Activated naive CD4-positive, alpha-beta T cell treated with anti-CD3 and anti-CD28 coated beads, Interleukin-2, amount 10 ng/mL, durations not matched to agents 7 days and 5 days (primary cell): Measurements from ENCODE around the gene DGKZ.
A peak's percentile ranks its signal among the peaks of the same experiment; 100 is the strongest.

ENCODE experiments used
- CTCF ChIA-PET: fragments of 350-600 bp; sonication (Branson Sonifier 250); formaldehyde crosslinking; loops from one replicate; lab custom pipeline; 2021; ENCODE audit warnings: antibody characterized with exemption; lab: Charles Lee
- DNase-seq: peaks from one replicate; pipeline ENCODE4 v3.0.0-alpha.2; 2020
- H3K27ac Mint-ChIP-seq: one replicate; pipeline ENCODE4 v1.8.0; 2021; ENCODE audit warnings: mild to moderate bottlenecking, moderate library complexity, mixed read lengths
- H3K27me3 Mint-ChIP-seq: one replicate; pipeline ENCODE4 v1.8.0; 2021; ENCODE audit warnings: mild to moderate bottlenecking, mixed read lengths
- H3K36me3 Mint-ChIP-seq: one replicate; pipeline ENCODE4 v1.8.0; 2021; ENCODE audit warnings: mixed read lengths
- H3K4me1 Mint-ChIP-seq: one replicate; pipeline ENCODE4 v1.8.0; 2021; ENCODE audit warnings: mixed read lengths
- H3K4me3 Mint-ChIP-seq: one replicate; pipeline ENCODE4 v1.8.0; 2021; ENCODE audit warnings: mild to moderate bottlenecking, moderate library complexity, mixed read lengths
- H3K9me3 Mint-ChIP-seq: one replicate; pipeline ENCODE4 v1.8.0; 2021; ENCODE audit warnings: mixed read lengths

The DGKZ gene

GRCh38 chr11:46357483-46357936, 10.2 kb downstream of the DGKZ start:
- no peaks in the 10 kb centered on the region for H3K9me3 Mint-ChIP-seq
- H3K27me3 Mint-ChIP-seq: no peaks in the 10 kb centered on the region
- DNase-seq: no peak
- peaks cover 23% of the 10 kb centered on the region for H3K36me3 Mint-ChIP-seq
- no peak overlapping the region for H3K4me3 Mint-ChIP-seq
- peaks cover 69% of the 10 kb centered on the region for H3K4me1 Mint-ChIP-seq
- no peak overlapping the region for H3K27ac Mint-ChIP-seq
- CTCF ChIA-PET: interaction anchor here (1.0 to 3.3 kb wide), 2 partner anchors 10 to 11 kb away, joined by 3 to 14 read pairs; partner anchors contain the start of gene DGKZ

GRCh38 chr11:46359953-46360352, 12.7 kb downstream of the DGKZ start:
- peaks cover 58% of the 10 kb centered on the region for H3K4me1 Mint-ChIP-seq
- H3K27me3 Mint-ChIP-seq: no peaks in the 10 kb centered on the region
- H3K36me3 Mint-ChIP-seq: peaks cover 18% of the 10 kb centered on the region
- H3K27ac Mint-ChIP-seq: no peak overlapping the region
- DNase-seq: no peak
- no peaks in the 10 kb centered on the region for H3K9me3 Mint-ChIP-seq
- CTCF ChIA-PET: interaction anchor here (1.0 to 11.2 kb wide), 4 partner anchors 9 to 122 kb away, joined by 3 to 255 read pairs (median 5); no protein-coding TSS in a partner anchor
- H3K4me3 Mint-ChIP-seq: no peak overlapping the region

- H3K36me3 Mint-ChIP-seq: peaks cover 17% of the 10 kb centered on the region
- H3K9me3 Mint-ChIP-seq: no peaks in the 10 kb centered on the region
- no peak for DNase-seq
- peak overlapping the region; percentile 73 for H3K4me3 Mint-ChIP-seq
- peaks cover 61% of the 10 kb centered on the region for H3K4me1 Mint-ChIP-seq
- peak overlapping the region; percentile 89 for H3K27ac Mint-ChIP-seq
- CTCF ChIA-PET: interaction anchor here (1.0 to 11.2 kb wide), 5 partner anchors 9 to 195 kb away, joined by 3 to 255 read pairs (median 4); no protein-coding TSS in a partner anchor
- H3K27me3 Mint-ChIP-seq: no peaks in the 10 kb centered on the region
These were observed 13.6 kb downstream of the DGKZ start for GRCh38 chr11:46360878-46361277.

GRCh38 chr11:46361283-46362155, 14.3 kb downstream of the DGKZ start:
- CTCF ChIA-PET: interaction anchor here (1.0 to 11.2 kb wide), 4 partner anchors 10 to 194 kb away, joined by 3 to 255 read pairs (median 5); no protein-coding TSS in a partner anchor
- Mint-ChIP-seq H3K27ac (peak overlapping the region; percentile 89), H3K36me3 (peaks cover 10% of the 10 kb centered on the region), H3K4me3 (peak overlapping the region; percentile 73), H3K9me3 (no peaks in the 10 kb centered on the region), H3K4me1 (peaks cover 56% of the 10 kb centered on the region), H3K27me3 (no peaks in the 10 kb centered on the region)
- DNase-seq: peak; percentile 81

GRCh38 chr11:46362156-46363030, 15.1 kb downstream of the DGKZ start:
- H3K36me3 Mint-ChIP-seq: peaks cover 6% of the 10 kb centered on the region
- CTCF ChIA-PET: interaction anchor here (1.5 to 11.2 kb wide), 3 partner anchors 9 to 21 kb away, joined by 4 to 255 read pairs (median 6); no protein-coding TSS in a partner anchor
- no peaks in the 10 kb centered on the region for H3K9me3 Mint-ChIP-seq
- DNase-seq: no peak
- no peaks in the 10 kb centered on the region for H3K27me3 Mint-ChIP-seq
- H3K4me1 Mint-ChIP-seq: peaks cover 57% of the 10 kb centered on the region
- H3K4me3 Mint-ChIP-seq: peak overlapping the region; percentile 73
- H3K27ac Mint-ChIP-seq: peak overlapping the region; percentile 71

GRCh38 chr11:46363031-46363407, 15.8 kb downstream of the DGKZ start:
- H3K4me1 Mint-ChIP-seq: peaks cover 54% of the 10 kb centered on the region
- H3K27ac Mint-ChIP-seq: peak overlapping the region; percentile 71
- H3K4me3 Mint-ChIP-seq: no peak overlapping the region
- no peaks in the 10 kb centered on the region for H3K9me3 Mint-ChIP-seq
- DNase-seq: no peak
- no peaks in the 10 kb centered on the region for H3K27me3 Mint-ChIP-seq
- CTCF ChIA-PET: interaction anchor here (1.5 to 11.2 kb wide), 2 partner anchors 12 to 21 kb away, joined by 4 to 255 read pairs; no protein-coding TSS in a partner anchor
- peaks cover 8% of the 10 kb centered on the region for H3K36me3 Mint-ChIP-seq

- Mint-ChIP-seq H3K4me1 (peaks cover 52% of the 10 kb centered on the region), H3K27me3 (no peaks in the 10 kb centered on the region), H3K9me3 (no peaks in the 10 kb centered on the region), H3K36me3 (peaks cover 12% of the 10 kb centered on the region), H3K27ac (no peak overlapping the region), H3K4me3 (no peak overlapping the region)
- DNase-seq: no peak
- CTCF ChIA-PET: interaction anchor here (1.5 to 11.2 kb wide), 2 partner anchors 12 to 20 kb away, joined by 4 to 255 read pairs; no protein-coding TSS in a partner anchor
These were observed 16.3 kb downstream of the DGKZ start for GRCh38 chr11:46363455-46364005.

- peaks cover 52% of the 10 kb centered on the region for H3K4me1 Mint-ChIP-seq
- CTCF ChIA-PET: interaction anchor here (11.2 kb wide), 1 partner anchor 13 kb away, joined by 255 read pairs; no protein-coding TSS in a partner anchor
- no peaks in the 10 kb centered on the region for H3K27me3 Mint-ChIP-seq
- no peaks in the 10 kb centered on the region for H3K9me3 Mint-ChIP-seq
- H3K4me3 Mint-ChIP-seq: no peak overlapping the region
- no peak overlapping the region for H3K27ac Mint-ChIP-seq
- peaks cover 14% of the 10 kb centered on the region for H3K36me3 Mint-ChIP-seq
- DNase-seq: no peak
These were observed 16.8 kb downstream of the DGKZ start for GRCh38 chr11:46364056-46364455.

- H3K4me1 Mint-ChIP-seq: peaks cover 56% of the 10 kb centered on the region
- CTCF ChIA-PET: interaction anchor here (1.8 to 11.2 kb wide), 2 partner anchors 13 to 19 kb away, joined by 10 to 255 read pairs; no protein-coding TSS in a partner anchor
- H3K4me3 Mint-ChIP-seq: no peak overlapping the region
- H3K27ac Mint-ChIP-seq: no peak overlapping the region
- H3K36me3 Mint-ChIP-seq: peaks cover 19% of the 10 kb centered on the region
- H3K9me3 Mint-ChIP-seq: no peaks in the 10 kb centered on the region
- H3K27me3 Mint-ChIP-seq: no peaks in the 10 kb centered on the region
- no peak for DNase-seq
These were observed 17.5 kb downstream of the DGKZ start for GRCh38 chr11:46364791-46365190.

GRCh38 chr11:46366260-46366659, 19.0 kb downstream of the DGKZ start:
- H3K9me3 Mint-ChIP-seq: no peaks in the 10 kb centered on the region
- CTCF ChIA-PET: interaction anchor here (0.6 to 11.2 kb wide), 5 partner anchors 9 to 250 kb away, joined by 3 to 255 read pairs (median 5); no protein-coding TSS in a partner anchor
- H3K27ac Mint-ChIP-seq: no peak overlapping the region
- H3K4me1 Mint-ChIP-seq: peaks cover 45% of the 10 kb centered on the region
- H3K27me3 Mint-ChIP-seq: no peaks in the 10 kb centered on the region
- H3K36me3 Mint-ChIP-seq: peaks cover 27% of the 10 kb centered on the region
- no peak for DNase-seq
- H3K4me3 Mint-ChIP-seq: no peak overlapping the region

- Mint-ChIP-seq H3K4me1 (peaks cover 40% of the 10 kb centered on the region), H3K27me3 (no peaks in the 10 kb centered on the region), H3K27ac (no peak overlapping the region), H3K4me3 (no peak overlapping the region), H3K36me3 (peaks cover 29% of the 10 kb centered on the region), H3K9me3 (no peaks in the 10 kb centered on the region)
- no peak for DNase-seq
- CTCF ChIA-PET: interaction anchor here (0.6 to 11.2 kb wide), 5 partner anchors 9 to 250 kb away, joined by 3 to 255 read pairs (median 5); no protein-coding TSS in a partner anchor
These were observed 19.4 kb downstream of the DGKZ start for GRCh38 chr11:46366661-46367161.

- Mint-ChIP-seq H3K27ac (peak overlapping the region; percentile 67), H3K4me3 (no peak overlapping the region), H3K36me3 (peaks cover 27% of the 10 kb centered on the region), H3K4me1 (peaks cover 34% of the 10 kb centered on the region), H3K9me3 (no peaks in the 10 kb centered on the region), H3K27me3 (no peaks in the 10 kb centered on the region)
- CTCF ChIA-PET: interaction anchor here (1.3 to 11.2 kb wide), 7 partner anchors 10 to 127 kb away, joined by 3 to 255 read pairs (median 5); no protein-coding TSS in a partner anchor
- peak; percentile 82 for DNase-seq
These were observed 20.1 kb downstream of the DGKZ start for GRCh38 chr11:46367244-46367915.
